ENCODE measurements around the gene P2RX5. TPM values are rescaled to one million over a fixed set of nuclear protein-coding genes. Genes with fewer than 3 reads are reported as not detected.

P2RX5 gene
- total and polyA plus RNA-seq, 12 donors, result 0.25 to 2.8 (median 0.99) TPM

GRCh38 chr17:3724378-3725077, 28.6 kb upstream of the P2RX5 start:
- intact Hi-C loops (cut with DNase I), result no loop called here
- Histone ChIP-seq H3K4me1 (replicated peaks in 1 of 2) (peaks cover 23 to 33% of the 10 kb centered on the region in 2 donors), H3K36me3 (replicated peaks in 1 of 2) (no peaks in the 10 kb centered on the region), H3K9me3 (replicated peaks in 1 of 3) (no peaks in the 10 kb centered on the region), H3K27me3 (no peaks in the 10 kb centered on the region), H3K27ac (no peak overlapping the region), H3K4me3 (peak overlapping the region in 2 of 4 donors; percentile 52 to 89)
- 20 to 30% (median 22%) methylated on average over 13 to 27 of the region's 27 CpGs for WGBS, 4 donors
- peak in 1 of 7 donors; percentile 26 for DNase-seq
- TF ChIP-seq POLR2A (IDR thresholded peaks at IDR 0.05), result no peak
- TF ChIP-seq, protein P1, sequence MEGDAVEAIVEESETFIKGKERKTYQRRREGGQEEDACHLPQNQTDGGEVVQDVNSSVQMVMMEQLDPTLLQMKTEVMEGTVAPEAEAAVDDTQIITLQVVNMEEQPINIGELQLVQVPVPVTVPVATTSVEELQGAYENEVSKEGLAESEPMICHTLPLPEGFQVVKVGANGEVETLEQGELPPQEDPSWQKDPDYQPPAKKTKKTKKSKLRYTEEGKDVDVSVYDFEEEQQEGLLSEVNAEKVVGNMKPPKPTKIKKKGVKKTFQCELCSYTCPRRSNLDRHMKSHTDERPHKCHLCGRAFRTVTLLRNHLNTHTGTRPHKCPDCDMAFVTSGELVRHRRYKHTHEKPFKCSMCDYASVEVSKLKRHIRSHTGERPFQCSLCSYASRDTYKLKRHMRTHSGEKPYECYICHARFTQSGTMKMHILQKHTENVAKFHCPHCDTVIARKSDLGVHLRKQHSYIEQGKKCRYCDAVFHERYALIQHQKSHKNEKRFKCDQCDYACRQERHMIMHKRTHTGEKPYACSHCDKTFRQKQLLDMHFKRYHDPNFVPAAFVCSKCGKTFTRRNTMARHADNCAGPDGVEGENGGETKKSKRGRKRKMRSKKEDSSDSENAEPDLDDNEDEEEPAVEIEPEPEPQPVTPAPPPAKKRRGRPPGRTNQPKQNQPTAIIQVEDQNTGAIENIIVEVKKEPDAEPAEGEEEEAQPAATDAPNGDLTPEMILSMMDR (IDR thresholded peaks at IDR 0.05), result no peak

DNA sequence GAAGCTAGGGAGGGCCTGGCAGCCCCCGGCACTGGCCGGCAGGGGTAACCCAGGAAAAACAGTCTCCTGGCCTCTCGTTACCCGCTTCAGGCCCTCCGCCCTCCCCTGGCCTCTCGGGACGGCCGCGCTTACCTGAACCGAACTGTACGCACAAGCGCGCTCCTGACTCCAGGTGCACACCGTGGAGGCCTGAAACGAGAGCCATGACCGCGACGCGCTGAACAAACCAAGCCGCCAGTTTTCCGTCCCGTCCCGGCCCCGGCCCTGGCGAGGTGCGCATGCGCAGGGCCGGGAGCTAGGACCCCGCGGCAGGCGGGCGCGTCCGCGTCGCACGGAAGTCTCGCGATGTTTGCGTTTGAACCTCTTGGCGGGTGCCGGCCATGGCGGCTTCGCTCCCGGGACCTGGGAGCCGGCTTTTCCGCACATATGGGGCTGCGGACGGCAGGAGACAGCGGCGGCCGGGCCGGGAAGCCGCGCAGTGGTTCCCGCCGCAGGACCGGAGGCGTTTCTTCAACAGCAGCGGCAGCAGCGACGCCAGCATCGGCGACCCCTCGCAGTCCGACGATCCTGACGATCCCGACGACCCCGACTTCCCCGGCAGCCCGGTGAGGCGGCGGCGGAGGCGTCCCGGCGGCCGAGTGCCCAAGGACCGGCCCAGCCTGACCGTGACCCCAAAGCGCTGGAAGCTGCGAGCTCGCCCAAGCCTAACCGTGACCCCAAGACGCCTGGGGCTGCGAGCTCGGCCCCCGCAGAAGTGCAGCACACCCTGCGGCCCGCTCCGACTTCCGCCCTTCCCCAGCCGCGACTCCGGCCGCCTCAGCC, 27.8 kb upstream of the P2RX5 start, which contains the start of gene HASPIN:
TSS of gene HASPIN (plus strand) at position 348 of the 822 bp plus-strand sequence. CDS start at position 381, 33 bp downstream.
- 0 to 3% (median 0%) methylated on average over 5 to 98 of the region's 98 CpGs for WGBS, 4 donors

GRCh38 chr17:3723188-3723555, 27.2 kb upstream of the P2RX5 start:
- intact Hi-C loops (cut with DNase I), result no loop called here
- DNase-seq, result no peak
- H3K4me3 ChIP-seq, result peak overlapping the region; percentile 37 to 89 (median 60)
- peaks cover 27 to 46% of the 10 kb centered on the region in 2 donors for H3K4me1 ChIP-seq (replicated peaks in 1 of 2)
- H3K36me3 ChIP-seq (replicated peaks in 1 of 2), result peaks cover 0 to 5% of the 10 kb centered on the region in 2 donors
- no peaks in the 10 kb centered on the region for H3K27me3 ChIP-seq
- no peaks in the 10 kb centered on the region for H3K9me3 ChIP-seq (replicated peaks in 1 of 3)
- TF ChIP-seq POLR2A (IDR thresholded peaks at IDR 0.05), result no peak
- TF ChIP-seq, protein P1 (IDR thresholded peaks at IDR 0.05), result no peak
- H3K27ac ChIP-seq, result peak overlapping the region; percentile 74 to 95 (median 82)
- 2 to 3% (median 2%) methylated on average over 9 to 13 of the region's 13 CpGs for WGBS, 4 donors

More for the DNA sequence above, 27.8 kb upstream of the P2RX5 start, which contains the start of gene HASPIN:
- Histone ChIP-seq H3K4me1 (replicated peaks in 1 of 2) (peaks cover 27 to 40% of the 10 kb centered on the region in 2 donors), H3K4me3 (peak within 1 kb of the TSS; percentile 37 to 89 (median 60)), H3K27me3 (no peaks in the 10 kb centered on the region), H3K9me3 (replicated peaks in 1 of 3) (no peaks in the 10 kb centered on the region), H3K27ac (peak within 1 kb of the TSS; percentile 74 to 95 (median 82)), H3K36me3 (replicated peaks in 1 of 2) (no peaks in the 10 kb centered on the region)
- intact Hi-C loops (cut with DNase I), result no loop called here
- peak; percentile 87 to 95 (median 91) for DNase-seq
- TF ChIP-seq, protein P1 (IDR thresholded peaks at IDR 0.05), result peak in 5 of 6 experiments; percentile 29 to 62 (median 49)
- peak in 1 of 2 donors; percentile 69 for TF ChIP-seq POLR2A (IDR thresholded peaks at IDR 0.05)

- Histone ChIP-seq H3K36me3 (replicated peaks in 1 of 2) (peaks cover 0 to 9% of the 10 kb centered on the region in 2 donors), H3K4me1 (replicated peaks in 1 of 2) (peaks cover 27 to 46% of the 10 kb centered on the region in 2 donors), H3K9me3 (replicated peaks in 1 of 3) (no peaks in the 10 kb centered on the region), H3K27me3 (no peaks in the 10 kb centered on the region), H3K27ac (peak overlapping the region in 4 of 5 donors; percentile 75 to 95 (median 84)), H3K4me3 (peak overlapping the region in 3 of 4 donors; percentile 52 to 89 (median 67))
- DNase-seq, result no peak
- peak in 1 of 2 donors; percentile 7 for TF ChIP-seq POLR2A (IDR thresholded peaks at IDR 0.05)
- TF ChIP-seq, protein P1 (IDR thresholded peaks at IDR 0.05), result no peak
- 21 to 29% (median 23%) methylated on average over 6 of the region's 6 CpGs for WGBS, 4 donors
- intact Hi-C loops (cut with DNase I), result no loop called here
Measured at GRCh38 chr17:3722716-3723115, 26.8 kb upstream of the P2RX5 start.

Measured in adrenal gland (tissue), 12 donors.